ENCODE results near the gene CBX5. TPM values are rescaled to one million over a fixed set of nuclear protein-coding genes. Genes with fewer than 3 reads are reported as not detected.
A peak's percentile ranks its signal among the peaks of the same experiment; 100 is the strongest.

CBX5 gene
- total and polyA plus RNA-seq, 10 of the 15 experiments (the other 5 are each of a cell fraction or from before 2014, with no cell fraction given), result 46.7 to 138 (median 74.6) TPM

DNA sequence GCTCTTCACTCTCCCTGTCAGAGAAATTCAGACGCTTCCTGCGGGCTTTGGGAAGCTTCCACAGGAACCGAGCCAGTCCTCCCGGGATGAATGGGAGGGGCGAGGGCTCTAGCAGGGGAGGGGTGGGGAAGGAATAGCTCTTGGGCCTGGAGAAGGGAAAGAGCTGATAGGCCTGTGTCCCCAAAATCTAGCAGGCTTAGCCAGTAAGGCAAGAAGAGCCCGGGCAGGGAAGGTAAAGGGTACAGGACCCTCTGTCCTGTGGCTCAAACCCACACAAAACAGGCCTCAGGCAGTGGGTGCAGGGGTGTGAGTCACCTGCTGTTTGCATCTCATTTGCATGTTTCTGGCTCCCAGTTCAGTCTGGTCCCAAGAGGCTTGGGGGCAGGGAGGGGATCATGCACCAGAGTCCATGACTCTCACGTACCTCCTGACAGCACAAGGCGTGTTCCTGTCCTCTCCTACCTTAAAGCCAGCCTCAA lies 82.5 kb downstream of the CBX5 start (continued):
- 0 out of 4 replicates have a peak, but pooled peaks of 1 of the 2 experiments have one; percentile 11 for TF ChIP-seq EP300 (IDR thresholded peaks at IDR 0.05; ENCODE audit: borderline replicate concordance in 1 of 2, control insufficient read depth in 1 of 2, low read depth in 2 of 2, low read length in 2 of 2)
- peak; percentile 98; the same call in 2 of the 3 replicates for TF ChIP-seq POU2F2 (IDR thresholded peaks at IDR 0.05; ENCODE audit: borderline replicate concordance, low read depth, low read length)
- peak; percentile 48; the same call in 1 of the 2 replicates for TF ChIP-seq BACH1 (IDR thresholded peaks at IDR 0.05; ENCODE audit: borderline replicate concordance)
- no peak for TF ChIP-seq FOXK2 (IDR thresholded peaks at IDR 0.05)
- TF ChIP-seq MXI1 (IDR thresholded peaks at IDR 0.05; ENCODE audit: low read depth, low read length), result peak; percentile 30; the same call in 1 of the 2 replicates
- TF ChIP-seq CHD2 (IDR thresholded peaks at IDR 0.05; ENCODE audit: borderline replicate concordance, low read depth, low read length), result peak; percentile 74; the same call in 1 of the 2 replicates

DNA sequence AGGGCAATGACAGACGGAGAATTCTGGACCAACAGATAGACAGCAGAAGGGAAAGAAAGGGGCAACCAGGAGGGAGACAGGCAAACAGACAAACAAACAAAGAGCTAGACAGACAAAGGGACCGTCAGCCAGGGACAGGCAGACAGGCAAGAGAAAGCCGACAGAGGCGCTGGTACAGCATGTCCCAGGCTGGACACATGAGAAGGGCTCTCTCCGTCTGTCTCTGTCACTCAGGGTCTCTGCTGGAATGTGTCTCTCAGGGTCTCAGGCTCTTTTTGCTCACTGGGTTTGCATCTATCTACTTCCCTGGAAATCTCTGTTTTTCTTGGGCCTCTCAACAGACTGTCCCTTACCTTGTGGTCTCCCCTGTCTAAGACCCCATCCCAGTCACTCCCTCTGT lies 82.9 kb downstream of the CBX5 start:
- ChIA-PET CTCF (interaction anchor here (1.0 to 11.5 kb wide), 4 partner anchors 12 to 190 kb away, joined by 3 to 343 read pairs (median 32); partner anchors contain the start of genes HOXC5 and HOXC6), SMC1A (ENCODE audit: uncharacterized antibody, unreplicated experiment) (interaction anchor here (0.8 to 1.0 kb wide), 2 partner anchors 8 to 11 kb away, joined by 3 to 4 read pairs; partner anchors contain the start of gene SMUG1), RAD21 (ENCODE audit: unreplicated experiment) (interaction anchor here (0.6 to 1.1 kb wide), 5 partner anchors 10 to 191 kb away, joined by 3 to 6 read pairs (median 4); partner anchors contain the start of gene HOXC5), POLR2A (no interaction called here)
- in situ Hi-C loops (cut with MboI) (loop anchor here (10.0 kb wide), 1 partner anchor 172 kb away; the partner anchor contains the start of gene HOXC6), intact Hi-C loops (cut with micrococcal nuclease; ENCODE audit: unreplicated experiment) (no loop called here)
- DNase-seq (ENCODE audit: low read depth, low spot score), result no peak
- no peak for FAIRE-seq
- ATAC-seq, result no peak
- no peaks in the 10 kb centered on the region for H4K20me1 ChIP-seq (ENCODE audit: control insufficient read depth, insufficient read depth)
- TF ChIP-seq ATF7 (IDR thresholded peaks at IDR 0.05; ENCODE audit: low read depth) (no peak), FOS (IDR thresholded peaks at IDR 0.05; ENCODE audit: borderline replicate concordance, extremely low read depth, insufficient read length) (no peak), RAD51 (IDR thresholded peaks at IDR 0.05) (no peak), TBL1XR1 (IDR thresholded peaks at IDR 0.05; ENCODE audit: low read depth, low read length) (no peak), MTA2 (IDR thresholded peaks at IDR 0.05; ENCODE audit: low read depth) (no peak), EGR1 (IDR thresholded peaks at IDR 0.05; ENCODE audit: borderline replicate concordance in 1 of 2, low read depth in 2 of 2, low read length in 2 of 2) (no peak), NFXL1 (IDR thresholded peaks at IDR 0.05; ENCODE audit: borderline replicate concordance) (no peak), PAX8 (IDR thresholded peaks at IDR 0.05) (no peak), SPI1 (IDR thresholded peaks at IDR 0.05; ENCODE audit: borderline replicate concordance, insufficient read depth, low read depth, low read length) (no peak), HDAC6 (IDR thresholded peaks at IDR 0.05; ENCODE audit: unreplicated experiment) (no peak)
- TF ChIP-seq, protein P1, sequence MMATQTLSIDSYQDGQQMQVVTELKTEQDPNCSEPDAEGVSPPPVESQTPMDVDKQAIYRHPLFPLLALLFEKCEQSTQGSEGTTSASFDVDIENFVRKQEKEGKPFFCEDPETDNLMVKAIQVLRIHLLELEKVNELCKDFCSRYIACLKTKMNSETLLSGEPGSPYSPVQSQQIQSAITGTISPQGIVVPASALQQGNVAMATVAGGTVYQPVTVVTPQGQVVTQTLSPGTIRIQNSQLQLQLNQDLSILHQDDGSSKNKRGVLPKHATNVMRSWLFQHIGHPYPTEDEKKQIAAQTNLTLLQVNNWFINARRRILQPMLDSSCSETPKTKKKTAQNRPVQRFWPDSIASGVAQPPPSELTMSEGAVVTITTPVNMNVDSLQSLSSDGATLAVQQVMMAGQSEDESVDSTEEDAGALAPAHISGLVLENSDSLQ (IDR thresholded peaks at IDR 0.05), result no peak
- TF ChIP-seq, protein P2, sequence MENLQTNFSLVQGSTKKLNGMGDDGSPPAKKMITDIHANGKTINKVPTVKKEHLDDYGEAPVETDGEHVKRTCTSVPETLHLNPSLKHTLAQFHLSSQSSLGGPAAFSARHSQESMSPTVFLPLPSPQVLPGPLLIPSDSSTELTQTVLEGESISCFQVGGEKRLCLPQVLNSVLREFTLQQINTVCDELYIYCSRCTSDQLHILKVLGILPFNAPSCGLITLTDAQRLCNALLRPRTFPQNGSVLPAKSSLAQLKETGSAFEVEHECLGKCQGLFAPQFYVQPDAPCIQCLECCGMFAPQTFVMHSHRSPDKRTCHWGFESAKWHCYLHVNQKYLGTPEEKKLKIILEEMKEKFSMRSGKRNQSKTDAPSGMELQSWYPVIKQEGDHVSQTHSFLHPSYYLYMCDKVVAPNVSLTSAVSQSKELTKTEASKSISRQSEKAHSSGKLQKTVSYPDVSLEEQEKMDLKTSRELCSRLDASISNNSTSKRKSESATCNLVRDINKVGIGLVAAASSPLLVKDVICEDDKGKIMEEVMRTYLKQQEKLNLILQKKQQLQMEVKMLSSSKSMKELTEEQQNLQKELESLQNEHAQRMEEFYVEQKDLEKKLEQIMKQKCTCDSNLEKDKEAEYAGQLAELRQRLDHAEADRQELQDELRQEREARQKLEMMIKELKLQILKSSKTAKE (IDR thresholded peaks at IDR 0.05; ENCODE audit: low read depth, poor library complexity, severe bottlenecking), result no peak
- no peak overlapping the region for H3K4me3 ChIP-seq
- no peak overlapping the region for H3K27ac ChIP-seq (ENCODE audit: control insufficient read depth, insufficient read depth)
- no peaks in the 10 kb centered on the region for H3K36me3 ChIP-seq (ENCODE audit: control insufficient read depth in 2 of 2, insufficient read depth in 2 of 2, low read length in 1 of 2)
- BruUV-seq (replicated peaks), result no TSS peak
- H3K9ac ChIP-seq (ENCODE audit: control insufficient read depth, insufficient read depth, low read length), result no peak overlapping the region
- no peaks in the 10 kb centered on the region for H3K79me2 ChIP-seq (ENCODE audit: control insufficient read depth, insufficient read depth, low read length)
- peaks cover 21% of the 10 kb centered on the region for H3K4me1 ChIP-seq (ENCODE audit: control insufficient read depth, insufficient read depth, low read length)
- H2AFZ ChIP-seq (ENCODE audit: control insufficient read depth, low read depth, low read length), result no peak overlapping the region
- H3K4me2 ChIP-seq (ENCODE audit: control insufficient read depth, insufficient read depth), result no peak overlapping the region
- H3K9me3 ChIP-seq (replicated peaks; ENCODE audit: control insufficient read depth, insufficient read depth, low read length), result no peaks in the 10 kb centered on the region
- WGBS (ENCODE audit: insufficient coverage, insufficient replicate concordance, low lambda C conversion rate, missing lambda C conversion rate), result 49% methylated on average over 5 of the region's 5 CpGs
- H3K27me3 ChIP-seq (replicated peaks in 1 of 2; ENCODE audit: control insufficient read depth in 2 of 2, insufficient read depth in 2 of 2, low read length in 1 of 2), result peaks cover 0 to 3% of the 10 kb centered on the region in 2 experiments; a peak in 1 of 4 replicates

All from GM12878 (cell line).